Measurements from ENCODE around the gene SLC2A11.

DNA sequence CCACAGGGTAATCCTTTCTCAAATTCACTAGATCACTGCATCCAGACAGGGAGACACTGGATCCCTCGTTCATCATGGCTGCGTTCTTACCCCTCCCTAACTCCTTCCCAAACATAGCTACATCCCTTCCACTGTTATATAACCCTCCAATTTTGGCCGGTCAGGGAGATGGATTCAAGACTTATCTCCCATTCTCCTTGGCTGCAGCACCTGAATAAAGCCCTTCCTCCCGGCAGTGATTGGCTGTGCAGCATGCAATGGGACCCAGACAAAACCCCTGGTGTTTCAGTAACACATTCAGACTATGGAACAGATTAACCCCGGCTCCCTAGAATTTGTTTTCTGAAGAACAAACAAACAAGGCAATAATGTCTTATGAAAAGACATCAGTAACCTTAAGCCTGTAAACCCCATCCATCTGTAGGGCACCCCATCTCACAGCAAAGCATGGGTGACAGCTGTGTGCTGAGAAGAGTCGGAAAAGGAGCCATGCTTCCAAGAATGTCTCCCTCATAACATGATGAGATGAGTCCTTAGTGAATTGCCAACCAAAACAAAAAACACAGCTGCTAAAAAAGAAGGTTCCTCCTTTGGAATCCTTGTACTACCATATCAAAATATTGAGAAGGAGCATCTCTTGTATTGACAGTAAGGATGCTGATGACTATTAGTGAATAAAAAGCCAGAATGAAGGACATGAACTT lies 41.5 kb downstream of the SLC2A11 start:
- TF ChIP-seq POLR2A (IDR thresholded peaks at IDR 0.05): no peak
- TF ChIP-seq, protein P1, sequence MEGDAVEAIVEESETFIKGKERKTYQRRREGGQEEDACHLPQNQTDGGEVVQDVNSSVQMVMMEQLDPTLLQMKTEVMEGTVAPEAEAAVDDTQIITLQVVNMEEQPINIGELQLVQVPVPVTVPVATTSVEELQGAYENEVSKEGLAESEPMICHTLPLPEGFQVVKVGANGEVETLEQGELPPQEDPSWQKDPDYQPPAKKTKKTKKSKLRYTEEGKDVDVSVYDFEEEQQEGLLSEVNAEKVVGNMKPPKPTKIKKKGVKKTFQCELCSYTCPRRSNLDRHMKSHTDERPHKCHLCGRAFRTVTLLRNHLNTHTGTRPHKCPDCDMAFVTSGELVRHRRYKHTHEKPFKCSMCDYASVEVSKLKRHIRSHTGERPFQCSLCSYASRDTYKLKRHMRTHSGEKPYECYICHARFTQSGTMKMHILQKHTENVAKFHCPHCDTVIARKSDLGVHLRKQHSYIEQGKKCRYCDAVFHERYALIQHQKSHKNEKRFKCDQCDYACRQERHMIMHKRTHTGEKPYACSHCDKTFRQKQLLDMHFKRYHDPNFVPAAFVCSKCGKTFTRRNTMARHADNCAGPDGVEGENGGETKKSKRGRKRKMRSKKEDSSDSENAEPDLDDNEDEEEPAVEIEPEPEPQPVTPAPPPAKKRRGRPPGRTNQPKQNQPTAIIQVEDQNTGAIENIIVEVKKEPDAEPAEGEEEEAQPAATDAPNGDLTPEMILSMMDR (IDR thresholded peaks at IDR 0.05): no peak

Data from adrenal gland (tissue), 5 donors.